KMS-11 (cell line): ENCODE data around the gene CAMTA1.
"Not testable (repeated sequence)": the region's sequence is repeated elsewhere in the genome, so short reads cannot be mapped to it uniquely, and the experiment has no call there.

Experiments used
- H2AFZ ChIP-seq: fragments of 200-600 bp; sonication (generic); 2 replicates; pipeline ENCODE4 v1.6.1; 2016; ENCODE audit warnings: antibody characterized with exemption, mixed run types, low read depth
- H3K27ac ChIP-seq: fragments of 200-600 bp; sonication (generic); 2 replicates; pipeline ENCODE4 v1.6.1; 2016; ENCODE audit warnings: mild to moderate bottlenecking, mixed run types
- H3K27me3 ChIP-seq: fragments of 200-600 bp; sonication (generic); 2 replicates; pipeline ENCODE4 v1.6.1; 2017; ENCODE audit warnings: mild to moderate bottlenecking, low read depth, mixed run types, moderate library complexity; ENCODE audit not compliant: insufficient read depth
- H3K36me3 ChIP-seq: fragments of 200-600 bp; sonication (generic); 2 replicates; pipeline ENCODE4 v1.6.1; 2017; ENCODE audit warnings: mild to moderate bottlenecking, mixed run types; ENCODE audit not compliant: insufficient read depth
- H3K4me1 ChIP-seq: fragments of 200-600 bp; sonication (generic); 2 replicates; pipeline ENCODE4 v1.6.1; 2016; ENCODE audit warnings: mild to moderate bottlenecking, low read depth, mixed run types; ENCODE audit not compliant: poor library complexity, severe bottlenecking
- H3K4me2 ChIP-seq: fragments of 200-600 bp; sonication (generic); 2 replicates; pipeline ENCODE4 v1.7.0; 2016; ENCODE audit warnings: mild to moderate bottlenecking, mixed run types
- H3K4me3 ChIP-seq: fragments of 200-600 bp; sonication (generic); IDR thresholded peaks from 2 replicates; pipeline ENCODE4 v1.6.1; 2017; ENCODE audit warnings: low read depth, low read length, mixed read lengths; ENCODE audit not compliant: insufficient read depth
- H3K79me2 ChIP-seq: fragments of 200-600 bp; sonication (generic); 2 replicates; pipeline ENCODE4 v1.6.1; 2016; ENCODE audit warnings: low read depth, mixed run types; ENCODE audit not compliant: insufficient read depth
- H3K9ac ChIP-seq: fragments of 200-600 bp; sonication (generic); 2 replicates; pipeline ENCODE4 v1.6.1; 2016; ENCODE audit warnings: mild to moderate bottlenecking, mixed run types
- H4K20me1 ChIP-seq: fragments of 200-600 bp; sonication (generic); 2 replicates; pipeline ENCODE4 v1.6.1; 2016; ENCODE audit warnings: mild to moderate bottlenecking, mixed run types; ENCODE audit not compliant: insufficient read depth
- TF ChIP-seq, protein P1 (sequence below): fragments of 200-600 bp; sonication (generic); conservative IDR thresholded peaks from 2 replicates; pipeline ENCODE4 v1.6.1; 2017; ENCODE audit warnings: low read depth, mild to moderate bottlenecking, antibody characterized with exemption, low read length, moderate library complexity, mixed read lengths

Gene CAMTA1, protein sequence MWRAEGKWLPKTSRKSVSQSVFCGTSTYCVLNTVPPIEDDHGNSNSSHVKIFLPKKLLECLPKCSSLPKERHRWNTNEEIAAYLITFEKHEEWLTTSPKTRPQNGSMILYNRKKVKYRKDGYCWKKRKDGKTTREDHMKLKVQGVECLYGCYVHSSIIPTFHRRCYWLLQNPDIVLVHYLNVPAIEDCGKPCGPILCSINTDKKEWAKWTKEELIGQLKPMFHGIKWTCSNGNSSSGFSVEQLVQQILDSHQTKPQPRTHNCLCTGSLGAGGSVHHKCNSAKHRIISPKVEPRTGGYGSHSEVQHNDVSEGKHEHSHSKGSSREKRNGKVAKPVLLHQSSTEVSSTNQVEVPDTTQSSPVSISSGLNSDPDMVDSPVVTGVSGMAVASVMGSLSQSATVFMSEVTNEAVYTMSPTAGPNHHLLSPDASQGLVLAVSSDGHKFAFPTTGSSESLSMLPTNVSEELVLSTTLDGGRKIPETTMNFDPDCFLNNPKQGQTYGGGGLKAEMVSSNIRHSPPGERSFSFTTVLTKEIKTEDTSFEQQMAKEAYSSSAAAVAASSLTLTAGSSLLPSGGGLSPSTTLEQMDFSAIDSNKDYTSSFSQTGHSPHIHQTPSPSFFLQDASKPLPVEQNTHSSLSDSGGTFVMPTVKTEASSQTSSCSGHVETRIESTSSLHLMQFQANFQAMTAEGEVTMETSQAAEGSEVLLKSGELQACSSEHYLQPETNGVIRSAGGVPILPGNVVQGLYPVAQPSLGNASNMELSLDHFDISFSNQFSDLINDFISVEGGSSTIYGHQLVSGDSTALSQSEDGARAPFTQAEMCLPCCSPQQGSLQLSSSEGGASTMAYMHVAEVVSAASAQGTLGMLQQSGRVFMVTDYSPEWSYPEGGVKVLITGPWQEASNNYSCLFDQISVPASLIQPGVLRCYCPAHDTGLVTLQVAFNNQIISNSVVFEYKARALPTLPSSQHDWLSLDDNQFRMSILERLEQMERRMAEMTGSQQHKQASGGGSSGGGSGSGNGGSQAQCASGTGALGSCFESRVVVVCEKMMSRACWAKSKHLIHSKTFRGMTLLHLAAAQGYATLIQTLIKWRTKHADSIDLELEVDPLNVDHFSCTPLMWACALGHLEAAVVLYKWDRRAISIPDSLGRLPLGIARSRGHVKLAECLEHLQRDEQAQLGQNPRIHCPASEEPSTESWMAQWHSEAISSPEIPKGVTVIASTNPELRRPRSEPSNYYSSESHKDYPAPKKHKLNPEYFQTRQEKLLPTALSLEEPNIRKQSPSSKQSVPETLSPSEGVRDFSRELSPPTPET (N-terminal part only)

DNA sequence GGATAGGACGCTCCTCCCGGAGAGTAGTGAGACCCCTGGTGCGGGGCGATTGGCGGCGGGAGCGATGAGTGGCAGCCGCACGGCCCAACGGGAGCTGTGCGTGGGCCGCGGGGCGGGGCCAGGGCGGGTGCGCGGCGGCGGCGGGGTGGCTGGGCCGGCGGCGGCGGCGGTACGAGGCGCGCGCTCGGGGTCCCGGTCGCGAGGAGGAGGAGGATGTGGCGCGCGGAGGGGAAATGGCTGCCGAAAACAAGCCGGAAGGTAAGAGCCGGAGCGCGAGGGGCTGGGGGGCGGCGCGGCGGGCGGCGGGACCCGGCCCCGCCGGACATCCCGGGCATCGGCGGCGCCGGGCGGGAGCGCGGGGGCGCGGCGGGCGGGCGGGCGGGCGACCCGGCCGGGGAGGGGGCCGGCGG is at the start of gene CAMTA1:
TSS of gene CAMTA1 (plus strand) at position 137 of the 410 bp plus-strand sequence. CDS start at position 214, 77 bp downstream.
- H3K27ac ChIP-seq, result peak within 1 kb of the TSS; percentile 97
- peak within 1 kb of the TSS; percentile 78 for H2AFZ ChIP-seq
- no peaks in the 10 kb centered on the region; the same call in 1 of the 2 replicates for H4K20me1 ChIP-seq
- H3K36me3 ChIP-seq, result no peaks in the 10 kb centered on the region
- H3K9ac ChIP-seq, result peak within 1 kb of the TSS; percentile 98
- peaks cover 19% of the 10 kb centered on the region for H3K4me1 ChIP-seq
- peaks cover 43% of the 10 kb centered on the region for H3K79me2 ChIP-seq
- H3K27me3 ChIP-seq, result no peaks in the 10 kb centered on the region
- H3K4me2 ChIP-seq, result peak within 1 kb of the TSS; percentile 92
- peak within 1 kb of the TSS; percentile 97 for H3K4me3 ChIP-seq
- TF ChIP-seq, protein P1, sequence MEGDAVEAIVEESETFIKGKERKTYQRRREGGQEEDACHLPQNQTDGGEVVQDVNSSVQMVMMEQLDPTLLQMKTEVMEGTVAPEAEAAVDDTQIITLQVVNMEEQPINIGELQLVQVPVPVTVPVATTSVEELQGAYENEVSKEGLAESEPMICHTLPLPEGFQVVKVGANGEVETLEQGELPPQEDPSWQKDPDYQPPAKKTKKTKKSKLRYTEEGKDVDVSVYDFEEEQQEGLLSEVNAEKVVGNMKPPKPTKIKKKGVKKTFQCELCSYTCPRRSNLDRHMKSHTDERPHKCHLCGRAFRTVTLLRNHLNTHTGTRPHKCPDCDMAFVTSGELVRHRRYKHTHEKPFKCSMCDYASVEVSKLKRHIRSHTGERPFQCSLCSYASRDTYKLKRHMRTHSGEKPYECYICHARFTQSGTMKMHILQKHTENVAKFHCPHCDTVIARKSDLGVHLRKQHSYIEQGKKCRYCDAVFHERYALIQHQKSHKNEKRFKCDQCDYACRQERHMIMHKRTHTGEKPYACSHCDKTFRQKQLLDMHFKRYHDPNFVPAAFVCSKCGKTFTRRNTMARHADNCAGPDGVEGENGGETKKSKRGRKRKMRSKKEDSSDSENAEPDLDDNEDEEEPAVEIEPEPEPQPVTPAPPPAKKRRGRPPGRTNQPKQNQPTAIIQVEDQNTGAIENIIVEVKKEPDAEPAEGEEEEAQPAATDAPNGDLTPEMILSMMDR, result no peak

DNA sequence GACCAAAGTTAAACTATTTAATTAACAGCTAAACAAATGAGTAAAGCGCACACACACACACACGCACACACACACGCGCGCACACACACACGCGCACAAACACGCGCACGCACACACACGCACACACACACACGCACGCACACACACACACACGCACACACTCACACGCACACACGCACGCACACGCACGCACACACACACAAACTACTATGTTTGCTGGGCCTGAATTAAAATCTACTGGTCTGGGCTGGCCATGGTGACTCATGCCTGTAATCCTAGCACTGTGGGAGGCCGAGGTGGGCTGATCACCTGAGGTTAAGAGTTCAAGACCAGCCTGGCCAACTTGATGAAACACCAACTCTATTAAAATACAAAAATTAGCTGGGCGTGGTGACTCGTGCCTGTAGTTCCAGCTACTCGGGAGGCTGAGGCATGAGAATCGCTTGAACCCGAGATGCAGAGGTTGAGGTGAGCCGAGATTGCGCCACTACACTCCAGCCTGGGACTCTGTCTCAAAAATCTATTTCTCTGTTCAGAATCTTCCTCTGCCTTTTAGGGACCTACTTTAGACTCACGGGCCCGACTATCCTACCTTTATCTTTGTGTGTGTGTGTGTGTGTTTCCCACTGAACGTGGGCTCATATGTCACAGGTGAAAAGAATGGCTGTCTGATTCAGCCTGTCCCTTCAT is 46.1 kb upstream of the CAMTA1 start:
- no peaks in the 10 kb centered on the region for H3K36me3 ChIP-seq
- H3K4me3 ChIP-seq, result no peak overlapping the region
- no peak overlapping the region for H2AFZ ChIP-seq
- H3K4me1 ChIP-seq, result peaks cover 3% of the 10 kb centered on the region
- no peak overlapping the region for H3K4me2 ChIP-seq
- no peak overlapping the region for H3K27ac ChIP-seq
- no peaks in the 10 kb centered on the region for H3K27me3 ChIP-seq
- no peaks in the 10 kb centered on the region for H3K79me2 ChIP-seq
- H3K9ac ChIP-seq, result no peak overlapping the region
- no peaks in the 10 kb centered on the region for H4K20me1 ChIP-seq
- TF ChIP-seq, protein P1, result no peak

DNA sequence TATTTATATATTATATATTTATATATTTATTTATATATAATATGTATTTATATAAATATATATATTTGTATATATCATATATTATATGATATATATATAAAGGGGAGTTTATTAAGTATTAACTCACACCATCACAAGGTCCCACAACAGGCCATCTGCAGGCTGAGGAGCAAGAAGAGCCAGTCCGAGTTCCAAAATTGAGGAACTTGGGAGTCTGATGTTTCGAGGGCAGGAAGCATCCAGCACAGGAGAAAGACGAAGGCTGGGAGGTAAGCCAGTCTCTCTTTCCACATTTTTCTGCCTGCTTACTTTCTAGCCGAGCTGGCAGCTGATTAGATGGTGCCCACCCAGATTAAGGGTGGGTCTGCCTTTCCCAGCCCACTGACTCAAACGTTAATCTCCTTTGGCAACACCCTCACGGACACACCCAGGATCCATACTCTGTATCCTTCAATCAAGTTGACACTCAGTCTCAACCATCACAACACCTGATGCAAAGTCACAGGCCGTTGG is 42.5 kb upstream of the CAMTA1 start:
- not testable (repeated sequence) for H3K9ac ChIP-seq, H3K27me3 ChIP-seq, H3K79me2 ChIP-seq, H3K4me2 ChIP-seq, H3K4me3 ChIP-seq, H3K36me3 ChIP-seq, H2AFZ ChIP-seq, H4K20me1 ChIP-seq, H3K27ac ChIP-seq
- H3K4me1 ChIP-seq, result peaks cover 24% of the 10 kb centered on the region

DNA sequence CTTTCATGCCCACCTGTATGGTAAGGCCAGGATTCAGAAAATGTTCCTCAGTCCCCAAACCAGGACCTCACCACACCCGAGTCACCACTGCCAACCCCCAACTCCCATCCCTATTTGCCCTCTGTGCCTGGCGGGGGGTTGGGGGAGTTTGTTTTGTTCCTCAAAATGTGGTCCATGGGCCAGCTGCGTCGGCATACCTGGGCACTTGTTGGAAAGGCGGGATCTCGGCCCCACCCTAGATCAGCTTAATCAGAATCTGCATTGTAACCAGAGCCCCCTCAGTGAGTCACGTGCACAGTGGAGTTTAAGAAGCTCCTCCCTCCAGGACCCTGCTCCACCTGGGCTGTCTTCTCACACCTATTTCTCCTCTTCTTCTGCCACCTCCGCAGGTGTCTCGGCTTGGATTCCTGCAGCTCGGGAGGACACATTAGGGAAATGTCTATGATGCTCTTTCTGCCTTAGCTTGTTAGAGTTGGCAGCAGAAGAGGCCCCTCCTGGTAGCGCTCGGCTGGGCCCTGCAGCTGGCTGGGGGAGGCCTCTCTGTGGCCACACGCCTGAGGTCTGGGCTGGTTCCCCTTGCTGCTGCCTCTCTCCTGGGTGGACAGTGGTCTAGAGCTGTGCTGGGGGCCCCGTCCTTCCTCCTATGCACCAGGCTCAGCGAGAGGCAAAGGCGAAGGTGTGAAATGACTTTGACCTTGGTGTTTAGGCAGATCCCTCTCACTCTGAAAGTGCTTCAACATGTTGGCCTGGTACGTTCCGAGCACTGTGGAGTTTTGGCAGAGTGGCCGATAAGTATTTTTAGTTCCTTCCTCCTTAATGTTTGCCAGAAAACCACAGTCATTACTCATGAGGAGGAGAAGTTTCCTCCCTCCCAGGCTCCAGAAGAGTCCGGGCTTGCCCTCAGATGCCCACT is 41.8 kb upstream of the CAMTA1 start:
- no peak overlapping the region for H3K9ac ChIP-seq
- H3K4me2 ChIP-seq, result no peak overlapping the region
- no peak overlapping the region for H2AFZ ChIP-seq

More for the DNA sequence above, 41.8 kb upstream of the CAMTA1 start:
- TF ChIP-seq, protein P1, result no peak
- Histone ChIP-seq H3K79me2 (no peaks in the 10 kb centered on the region), H3K4me3 (no peak overlapping the region), H3K27ac (no peak overlapping the region), H3K4me1 (peaks cover 24% of the 10 kb centered on the region), H4K20me1 (no peaks in the 10 kb centered on the region), H3K36me3 (no peaks in the 10 kb centered on the region), H3K27me3 (no peaks in the 10 kb centered on the region)
